Mesendoderm (in vitro differentiated cells): ENCODE measurements around the gene GCAT. TPM values are rescaled to one million over a fixed set of nuclear protein-coding genes. Genes with fewer than 3 reads are reported as not detected.
A peak's percentile ranks its signal among the peaks of the same experiment; 100 is the strongest.

Experiments used
- DNase-seq: peaks from one replicate; pipeline ENCODE4 v3.0.0; 2013
- H2AK5ac ChIP-seq: 2 replicates; pipeline ENCODE4 v1.6.1; 2013; ENCODE audit warnings: low read length, inconsistent platforms
- H2BK120ac ChIP-seq: 2 replicates; pipeline ENCODE4 v1.6.1; 2013; ENCODE audit warnings: low read depth, mild to moderate bottlenecking, low read length, moderate library complexity, mixed read lengths
- H2BK15ac ChIP-seq: replicated peaks from 2 replicates; pipeline ENCODE4 v1.6.1; 2013; ENCODE audit warnings: low read depth, mild to moderate bottlenecking, moderate library complexity
- H2BK5ac ChIP-seq: 2 replicates; pipeline ENCODE4 v1.6.1; 2013; ENCODE audit warnings: low read length, inconsistent platforms
- H3K18ac ChIP-seq: 2 replicates; pipeline ENCODE4 v1.6.1; 2013; ENCODE audit warnings: mild to moderate bottlenecking, low read length, mixed read lengths
- H3K23ac ChIP-seq: one replicate; pipeline ENCODE4 v1.6.1; 2013; ENCODE audit warnings: low read length
- H3K27ac ChIP-seq: 2 replicates; pipeline ENCODE4 v1.5.1; 2013; ENCODE audit warnings: low read depth, mild to moderate bottlenecking, inconsistent platforms, low read length, moderate library complexity
- H3K27me3 ChIP-seq: 2 replicates; pipeline ENCODE4 v1.6.1; 2013; ENCODE audit warnings: low read length, control low read depth, mild to moderate bottlenecking, inconsistent platforms; ENCODE audit not compliant: insufficient read depth, poor library complexity
- H3K36me3 ChIP-seq: 2 replicates; pipeline ENCODE4 v1.6.1; 2013; ENCODE audit warnings: low read length, inconsistent platforms; ENCODE audit not compliant: control insufficient read depth, insufficient read depth
- H3K4ac ChIP-seq: one replicate; pipeline ENCODE4 v1.6.1; 2013; ENCODE audit warnings: low read depth, mild to moderate bottlenecking, low read length, moderate library complexity
- H3K4me1 ChIP-seq: 2 replicates; pipeline ENCODE4 v1.6.1; 2013; ENCODE audit warnings: low read depth, low read length, inconsistent platforms; ENCODE audit not compliant: control insufficient read depth
- H3K4me2 ChIP-seq: 2 replicates; pipeline ENCODE4 v1.6.1; 2013; ENCODE audit warnings: low read length
- H3K4me3 ChIP-seq: 2 replicates; pipeline ENCODE4 v1.5.1; 2013; ENCODE audit warnings: mild to moderate bottlenecking, low read length
- H3K56ac ChIP-seq: one replicate; pipeline ENCODE4 v1.6.1; 2013; ENCODE audit warnings: low read length
- H3K79me1 ChIP-seq: 2 replicates; pipeline ENCODE4 v1.6.1; 2013; ENCODE audit warnings: low read length, inconsistent platforms
- H3K79me2 ChIP-seq: 2 replicates; pipeline ENCODE4 v1.6.1; 2013; ENCODE audit warnings: mild to moderate bottlenecking, low read length; ENCODE audit not compliant: control insufficient read depth, insufficient read depth
- H3K9ac ChIP-seq: 2 replicates; pipeline ENCODE4 v1.6.1; 2013; ENCODE audit warnings: low read length, inconsistent platforms
- H4K5ac ChIP-seq: one replicate; pipeline ENCODE4 v1.6.1; 2013; ENCODE audit warnings: low read length
- H4K8ac ChIP-seq: one replicate; pipeline ENCODE4 v1.6.1; 2013; ENCODE audit warnings: low read depth, mild to moderate bottlenecking, control low read depth, low read length, moderate library complexity
- WGBS: extraction: QIAGEN DNeasy Blood & Tissue Kit; methylation state at CpG from one replicate; pipeline ENCODE4 v1.1.7; 2013; ENCODE audit warnings: low lambda C conversion rate, missing lambda C conversion rate; ENCODE audit not compliant: insufficient coverage; ENCODE audit errors: extremely low coverage; 5-methylcytosine and 5-hydroxymethylcytosine counted together
- polyA plus RNA-seq, 2 experiments: library from polyadenylated mRNA; stranded (reverse); fragments of 200-250 nt; gene quantifications; one replicate each; pipeline ENCODE4 v1.2.3, GENCODE V29; 2013

Gene GCAT
- 6.8 TPM for polyA plus RNA-seq (2013, experiment 1 of 2)
- polyA plus RNA-seq (2013, experiment 2 of 2): 6.9 TPM

- Histone ChIP-seq H3K56ac (peak within 1 kb of the TSS; percentile 89), H3K36me3 (no peaks in the 10 kb centered on the region), H3K27me3 (peaks cover 30% of the 10 kb centered on the region), H3K79me2 (no peaks in the 10 kb centered on the region), H3K23ac (no peak within 1 kb of the TSS), H2BK120ac (no peak within 1 kb of the TSS), H3K4me2 (peak within 1 kb of the TSS; percentile 99), H3K18ac (peak within 1 kb of the TSS; percentile 20), H3K27ac (no peak within 1 kb of the TSS), H4K5ac (no peak within 1 kb of the TSS), H2BK15ac (no peak within 1 kb of the TSS), H3K9ac (peak within 1 kb of the TSS; percentile 90), H2BK5ac (no peak within 1 kb of the TSS), H3K4ac (no peak within 1 kb of the TSS), H3K4me1 (peaks cover 9% of the 10 kb centered on the region), H3K79me1 (no peaks in the 10 kb centered on the region), H3K4me3 (peak within 1 kb of the TSS; percentile 59), H4K8ac (no peak within 1 kb of the TSS), H2AK5ac (no peak within 1 kb of the TSS)
- WGBS: no CpG with 5 or more reads among the region's 73 CpGs
- peak; percentile 98 for DNase-seq
These were observed at the start of gene GCAT for GRCh38 chr22:37807410-37808293. GCAT (plus strand) TSS chr22:37807934; CDS start chr22:37807968, 34 bp downstream.

GRCh38 chr22:37758694-37759093 lies 49.0 kb upstream of the GCAT start:
- H3K18ac ChIP-seq: no peak overlapping the region

GRCh38 chr22:37759281-37759680 lies 48.5 kb upstream of the GCAT start:
- H3K27ac ChIP-seq: no peak overlapping the region
- no peak overlapping the region for H3K4me2 ChIP-seq
- no CpG with 5 or more reads among the region's 11 CpGs for WGBS
- H2AK5ac ChIP-seq: no peak overlapping the region
- no peak overlapping the region for H2BK120ac ChIP-seq
- H2BK15ac ChIP-seq: no peak overlapping the region
- no peaks in the 10 kb centered on the region for H3K27me3 ChIP-seq
- no peak overlapping the region for H3K18ac ChIP-seq
- no peak overlapping the region for H3K4me3 ChIP-seq
- no peak overlapping the region for H4K5ac ChIP-seq
- no peaks in the 10 kb centered on the region for H3K4me1 ChIP-seq
- no peak overlapping the region for H2BK5ac ChIP-seq
- no peaks in the 10 kb centered on the region for H3K79me2 ChIP-seq
- no peak overlapping the region for H3K23ac ChIP-seq
- no peak overlapping the region for H3K9ac ChIP-seq
- peaks cover 6% of the 10 kb centered on the region for H3K36me3 ChIP-seq
- DNase-seq: no peak
- no peaks in the 10 kb centered on the region for H3K79me1 ChIP-seq
- H3K4ac ChIP-seq: no peak overlapping the region
- no peak overlapping the region for H4K8ac ChIP-seq
- H3K56ac ChIP-seq: no peak overlapping the region

More at GRCh38 chr22:37758694-37759093, 49.0 kb upstream of the GCAT start:
- Histone ChIP-seq H3K23ac (no peak overlapping the region), H3K56ac (no peak overlapping the region), H2BK120ac (no peak overlapping the region), H2BK15ac (no peak overlapping the region), H3K9ac (no peak overlapping the region), H3K4me3 (no peak overlapping the region), H4K8ac (no peak overlapping the region), H3K79me1 (no peaks in the 10 kb centered on the region), H3K36me3 (peaks cover 6% of the 10 kb centered on the region), H3K4ac (no peak overlapping the region), H2BK5ac (no peak overlapping the region), H3K27ac (no peak overlapping the region), H3K4me1 (no peaks in the 10 kb centered on the region), H2AK5ac (no peak overlapping the region), H3K4me2 (no peak overlapping the region), H4K5ac (no peak overlapping the region), H3K79me2 (no peaks in the 10 kb centered on the region), H3K27me3 (no peaks in the 10 kb centered on the region)
- WGBS: no CpG with 5 or more reads among the region's 10 CpGs
- no peak for DNase-seq

GRCh38 chr22:37760152-37760551 lies 47.6 kb upstream of the GCAT start:
- Histone ChIP-seq H3K9ac (no peak overlapping the region), H3K4me3 (no peak overlapping the region), H3K56ac (no peak overlapping the region), H2BK5ac (no peak overlapping the region), H2AK5ac (no peak overlapping the region), H4K8ac (no peak overlapping the region), H3K18ac (no peak overlapping the region), H3K23ac (no peak overlapping the region), H2BK15ac (no peak overlapping the region), H3K36me3 (peaks cover 4% of the 10 kb centered on the region), H3K79me2 (no peaks in the 10 kb centered on the region), H3K4ac (no peak overlapping the region), H3K4me2 (no peak overlapping the region), H4K5ac (no peak overlapping the region), H3K27ac (no peak overlapping the region), H3K4me1 (no peaks in the 10 kb centered on the region), H3K79me1 (no peaks in the 10 kb centered on the region), H3K27me3 (no peaks in the 10 kb centered on the region), H2BK120ac (no peak overlapping the region)
- DNase-seq: no peak
- no CpG with 5 or more reads among the region's 3 CpGs for WGBS

GRCh38 chr22:37762389-37762836 lies 45.3 kb upstream of the GCAT start:
- WGBS: no CpG with 5 or more reads among the region's 10 CpGs
- H3K9ac ChIP-seq: no peak overlapping the region
- no peak overlapping the region for H2BK15ac ChIP-seq
- no peak overlapping the region for H3K27ac ChIP-seq
- no peak overlapping the region for H3K18ac ChIP-seq
- H2BK120ac ChIP-seq: no peak overlapping the region
- H4K8ac ChIP-seq: no peak overlapping the region
- no peak overlapping the region for H3K4ac ChIP-seq
- H3K79me2 ChIP-seq: no peaks in the 10 kb centered on the region
- no peaks in the 10 kb centered on the region for H3K4me1 ChIP-seq
- no peak overlapping the region for H4K5ac ChIP-seq
- H2BK5ac ChIP-seq: no peak overlapping the region
- H3K4me3 ChIP-seq: no peak overlapping the region
- H3K36me3 ChIP-seq: peaks cover 4% of the 10 kb centered on the region
- H3K56ac ChIP-seq: no peak overlapping the region
- no peak overlapping the region for H3K23ac ChIP-seq
- no peak for DNase-seq
- H3K79me1 ChIP-seq: no peaks in the 10 kb centered on the region
- H3K4me2 ChIP-seq: no peak overlapping the region
- H3K27me3 ChIP-seq: no peaks in the 10 kb centered on the region
- H2AK5ac ChIP-seq: no peak overlapping the region
